ENCODE data around the gene PCP2. TPM values are rescaled to one million over a fixed set of nuclear protein-coding genes. Genes with fewer than 3 reads are reported as not detected.
A peak's percentile ranks its signal among the peaks of the same experiment; 100 is the strongest.

The PCP2 gene
- total and polyA plus RNA-seq, 2 of the 13 experiments (the other 11 are each of a cell fraction or from before 2014, with no cell fraction given) = 0.62 TPM; not detected in 1

GRCh38 chr19:7612282-7613274 lies 20.9 kb downstream of the PCP2 start:
- no peaks in the 10 kb centered on the region for H3K4me1 ChIP-seq (ENCODE audit: insufficient read depth, low read length)
- no peak overlapping the region for H3K9ac ChIP-seq (ENCODE audit: insufficient read depth, low read depth, low read length)
- BruUV-seq (replicated peaks) = TSS peak; percentile 34
- H4K20me1 ChIP-seq (ENCODE audit: insufficient read depth, low read length) = no peaks in the 10 kb centered on the region
- no peak for DNase-seq (ENCODE audit: low spot score)
- FAIRE-seq = no peak
- in situ Hi-C loops (cut with HindIII; ENCODE audit: extremely low pct_ligation_motif_present, low pct_unique_long_range_greater_than_20kb) = no loop called here
- H3K4me2 ChIP-seq (ENCODE audit: low read depth, low read length) = no peak overlapping the region
- CTCF ChIA-PET (ENCODE audit: low intra/inter-chr PET ratio, low total read pairs) = no interaction called here
- H3K4me3 ChIP-seq (replicated peaks in 1 of 3; ENCODE audit: insufficient read depth in 1 of 3, low read depth in 2 of 3, low read length in 3 of 3) = no peak overlapping the region
- no peak overlapping the region for H3K27ac ChIP-seq (ENCODE audit: extremely low read length, insufficient read depth, low read length)
- H3K9me3 ChIP-seq (ENCODE audit: low read length) = no peaks in the 10 kb centered on the region
- TF ChIP-seq ZC3H13 (CRISPR knock-in tag; IDR thresholded peaks at IDR 0.05) (0 out of 2 replicates have a peak, but pooled peaks have one; percentile 48), AGO2 (optimal IDR thresholded peaks at IDR 0.05; ENCODE audit: low read depth, low read length) (peak; percentile 85), RBFOX2 (IDR thresholded peaks at IDR 0.05; ENCODE audit: low read depth, low read length) (peak; percentile 25), DNMT3B (CRISPR knock-in tag; conservative IDR thresholded peaks at IDR 0.05) (no peak)
- H3K27me3 ChIP-seq (ENCODE audit: control insufficient read depth in 1 of 2, insufficient read depth in 2 of 2, low read length in 2 of 2) = no peaks in the 10 kb centered on the region
- ATAC-seq = no peak
- POLR2A ChIA-PET = no interaction called here
- no peak overlapping the region for H2AFZ ChIP-seq (ENCODE audit: low read length)
- H3K36me3 ChIP-seq (replicated peaks in 1 of 2; ENCODE audit: control insufficient read depth in 1 of 2, insufficient read depth in 2 of 2, low read length in 2 of 2) = peaks cover 36 to 51% of the 10 kb centered on the region in 2 experiments
- WGBS (ENCODE audit: low lambda C conversion rate) = 97% methylated on average over 51 of the region's 81 CpGs
- intact Hi-C loops (cut with micrococcal nuclease; ENCODE audit: unreplicated experiment) = no loop called here
- no peaks in the 10 kb centered on the region for H3K79me2 ChIP-seq (ENCODE audit: insufficient read depth, low read length)

- ChIA-PET POLR2A (no interaction called here), CTCF (ENCODE audit: low intra/inter-chr PET ratio, low total read pairs) (no interaction called here)
- ATAC-seq (peak; percentile 11; the same call in 2 of the 3 replicates), DNase-seq (ENCODE audit: low spot score) (no peak), FAIRE-seq (no peak)
- no peaks in the 10 kb centered on the region for H3K9me3 ChIP-seq (ENCODE audit: low read length)
- H3K4me2 ChIP-seq (ENCODE audit: low read depth, low read length) = no peak overlapping the region
- no peak overlapping the region for H2AFZ ChIP-seq (ENCODE audit: low read length)
- H3K79me2 ChIP-seq (ENCODE audit: insufficient read depth, low read length) = no peaks in the 10 kb centered on the region
- peaks cover 5% of the 10 kb centered on the region; the same call in 1 of the 2 replicates for H4K20me1 ChIP-seq (ENCODE audit: insufficient read depth, low read length)
- over 99% methylated on average over 23 of the region's 41 CpGs for WGBS (ENCODE audit: low lambda C conversion rate)
- intact Hi-C loops (cut with micrococcal nuclease; ENCODE audit: unreplicated experiment) (no loop called here), in situ Hi-C loops (cut with HindIII; ENCODE audit: extremely low pct_ligation_motif_present, low pct_unique_long_range_greater_than_20kb) (no loop called here)
- H3K27me3 ChIP-seq (ENCODE audit: control insufficient read depth in 1 of 2, insufficient read depth in 2 of 2, low read length in 2 of 2) = no peaks in the 10 kb centered on the region
- BruUV-seq (replicated peaks) = no TSS peak
- no peaks in the 10 kb centered on the region for H3K4me1 ChIP-seq (ENCODE audit: insufficient read depth, low read length)
- no peak overlapping the region for H3K9ac ChIP-seq (ENCODE audit: insufficient read depth, low read depth, low read length)
- H3K27ac ChIP-seq (ENCODE audit: extremely low read length, insufficient read depth, low read length) = no peak overlapping the region
- H3K36me3 ChIP-seq (replicated peaks in 1 of 2; ENCODE audit: control insufficient read depth in 1 of 2, insufficient read depth in 2 of 2, low read length in 2 of 2) = peaks cover 41 to 53% of the 10 kb centered on the region in 2 experiments
- H3K4me3 ChIP-seq (replicated peaks in 1 of 3; ENCODE audit: insufficient read depth in 1 of 3, low read depth in 2 of 3, low read length in 3 of 3) = no peak overlapping the region
- TF ChIP-seq DZIP1 (CRISPR knock-in tag; IDR thresholded peaks at IDR 0.05) (no peak), ZNF451 (CRISPR knock-in tag; IDR thresholded peaks at IDR 0.05) (no peak), AGO2 (optimal IDR thresholded peaks at IDR 0.05; ENCODE audit: low read depth, low read length) (peak; percentile 74), REST (IDR thresholded peaks at IDR 0.05; ENCODE audit: borderline replicate concordance in 1 of 2, low read depth in 1 of 2, low read length in 2 of 2) (peak; percentile 48 to 78), ATF7-NPFF (CRISPR knock-in tag; IDR thresholded peaks at IDR 0.05; ENCODE audit: low read depth) (no peak)
These were observed 21.8 kb downstream of the PCP2 start for GRCh38 chr19:7611541-7612279.
